AG10803 (cell line): Measurements from ENCODE around the gene MAST2.
"Not testable (repeated sequence)": the region's sequence is repeated elsewhere in the genome, so short reads cannot be mapped to it uniquely, and the experiment has no call there.

Source experiments
- DNase-seq: peaks from one replicate; pipeline ENCODE4 v3.0.0; 2010; ENCODE audit warnings: low read depth
- H3K4me3 ChIP-seq: 2 replicates; pipeline ENCODE4 v1.5.1; 2011; ENCODE audit warnings: mild to moderate bottlenecking, low read length, control low read depth
- TF ChIP-seq, protein P1 (sequence below): conservative IDR thresholded peaks from 2 replicates; pipeline ENCODE4 v1.5.1; 2011; ENCODE audit warnings: mild to moderate bottlenecking, low read length, control low read depth, inconsistent platforms

The MAST2 gene

GRCh38 chr1:45957684-45958083, 154.3 kb downstream of the MAST2 start:
- DNase-seq: no peak
- H3K4me3 ChIP-seq: no peak overlapping the region

GRCh38 chr1:45958317-45958716, 154.9 kb downstream of the MAST2 start:
- DNase-seq: no peak
- TF ChIP-seq, protein P1, sequence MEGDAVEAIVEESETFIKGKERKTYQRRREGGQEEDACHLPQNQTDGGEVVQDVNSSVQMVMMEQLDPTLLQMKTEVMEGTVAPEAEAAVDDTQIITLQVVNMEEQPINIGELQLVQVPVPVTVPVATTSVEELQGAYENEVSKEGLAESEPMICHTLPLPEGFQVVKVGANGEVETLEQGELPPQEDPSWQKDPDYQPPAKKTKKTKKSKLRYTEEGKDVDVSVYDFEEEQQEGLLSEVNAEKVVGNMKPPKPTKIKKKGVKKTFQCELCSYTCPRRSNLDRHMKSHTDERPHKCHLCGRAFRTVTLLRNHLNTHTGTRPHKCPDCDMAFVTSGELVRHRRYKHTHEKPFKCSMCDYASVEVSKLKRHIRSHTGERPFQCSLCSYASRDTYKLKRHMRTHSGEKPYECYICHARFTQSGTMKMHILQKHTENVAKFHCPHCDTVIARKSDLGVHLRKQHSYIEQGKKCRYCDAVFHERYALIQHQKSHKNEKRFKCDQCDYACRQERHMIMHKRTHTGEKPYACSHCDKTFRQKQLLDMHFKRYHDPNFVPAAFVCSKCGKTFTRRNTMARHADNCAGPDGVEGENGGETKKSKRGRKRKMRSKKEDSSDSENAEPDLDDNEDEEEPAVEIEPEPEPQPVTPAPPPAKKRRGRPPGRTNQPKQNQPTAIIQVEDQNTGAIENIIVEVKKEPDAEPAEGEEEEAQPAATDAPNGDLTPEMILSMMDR: no peak
- H3K4me3 ChIP-seq: no peak overlapping the region

More at GRCh38 chr1:45957684-45958083, 154.3 kb downstream of the MAST2 start:
- TF ChIP-seq, protein P1: no peak

- TF ChIP-seq, protein P1: no peak
- no peak for DNase-seq
- H3K4me3 ChIP-seq: no peak overlapping the region
Observed at GRCh38 chr1:45960930-45961715, 157.7 kb downstream of the MAST2 start.

DNA sequence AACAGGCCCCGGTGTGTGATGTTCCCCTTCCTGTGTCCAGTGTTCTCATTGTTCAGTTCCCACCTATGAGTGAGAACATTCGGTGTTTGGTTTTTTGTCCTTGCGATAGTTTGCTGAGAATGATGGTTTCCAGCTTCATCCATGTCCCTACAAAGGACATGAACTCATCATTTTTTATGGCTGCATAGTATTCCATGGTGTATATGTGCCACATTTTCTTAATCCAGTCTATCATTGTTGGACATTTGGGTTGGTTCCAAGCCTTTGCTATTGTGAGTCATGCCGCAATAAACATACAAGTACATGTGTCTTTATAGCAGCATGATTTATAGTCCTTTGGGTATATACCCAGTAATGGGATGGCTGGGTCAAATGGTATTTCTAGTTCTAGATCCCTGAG, 158.5 kb downstream of the MAST2 start:
- H3K4me3 ChIP-seq, DNase-seq: not testable (repeated sequence)

DNA sequence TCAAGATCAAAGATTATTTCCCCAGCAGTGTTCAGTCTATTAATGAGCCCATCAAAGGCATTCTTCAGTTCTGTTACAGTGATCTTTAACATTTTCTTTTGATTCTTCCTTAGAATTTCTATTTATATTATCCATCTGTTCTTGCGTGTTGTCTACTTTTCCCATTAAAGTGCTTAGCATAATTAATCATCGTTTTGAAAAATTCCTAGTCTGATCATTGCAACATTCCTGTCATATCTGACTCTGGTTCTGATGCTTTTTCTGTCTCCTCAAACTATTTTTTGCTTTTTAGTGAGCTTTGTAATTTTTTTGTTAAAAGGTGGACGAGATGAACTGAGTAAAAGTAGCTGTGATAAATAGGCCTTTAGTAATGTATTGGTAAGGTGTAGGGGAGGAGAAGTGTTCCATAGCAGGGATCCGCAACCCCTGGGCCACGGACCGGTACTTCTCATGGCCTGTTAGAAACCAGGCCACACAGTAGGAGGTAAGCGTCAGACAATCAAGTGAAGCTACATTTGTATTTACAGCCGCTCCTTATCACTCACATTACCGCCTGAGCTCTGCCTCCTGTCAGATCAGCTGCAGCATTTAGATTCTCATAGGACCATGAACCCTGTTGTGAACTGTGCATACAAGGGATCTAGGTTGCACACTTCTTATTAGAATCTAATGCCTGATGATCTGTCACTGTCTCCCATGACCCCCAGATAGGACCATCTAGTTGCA, 165.7 kb downstream of the MAST2 start:
- TF ChIP-seq, protein P1: no peak
- no peak overlapping the region for H3K4me3 ChIP-seq
- DNase-seq: peak; percentile 32

GRCh38 chr1:45969866-45970265, 166.5 kb downstream of the MAST2 start:
- DNase-seq: no peak
- TF ChIP-seq, protein P1: no peak
- no peak overlapping the region for H3K4me3 ChIP-seq

GRCh38 chr1:45971335-45971734, 167.9 kb downstream of the MAST2 start:
- H3K4me3 ChIP-seq: no peak overlapping the region
- no peak for DNase-seq
- TF ChIP-seq, protein P1: no peak
